Stomach smooth muscle (tissue), 2 donors: Measurements from ENCODE around the gene KRT86.
"Not testable (repeated sequence)": the region's sequence is repeated elsewhere in the genome, so short reads cannot be mapped to it uniquely, and the experiment has no call there.

Experiments used
- H3K27ac ChIP-seq: one replicate; pipeline ENCODE4 v1.7.0; 2013; ENCODE audit warnings: mild to moderate bottlenecking, low read length, inconsistent platforms
- H3K27me3 ChIP-seq, 2 donors: one replicate each; pipeline ENCODE4 v1.7.0; 2013; ENCODE audit warnings: low read length in 2 of 2; ENCODE audit not compliant: insufficient read depth in 2 of 2, control insufficient read depth in 1 of 2
- H3K36me3 ChIP-seq, 2 donors: one replicate each; pipeline ENCODE4 v1.7.0; 2013; ENCODE audit warnings: low read length in 2 of 2; ENCODE audit not compliant: control insufficient read depth in 2 of 2, insufficient read depth in 2 of 2
- H3K4me1 ChIP-seq: one replicate; pipeline ENCODE4 v1.7.0; 2013; ENCODE audit warnings: low read length; ENCODE audit not compliant: control insufficient read depth, insufficient read depth
- H3K4me3 ChIP-seq, 2 donors: one replicate each; pipeline ENCODE4 v1.7.0; 2013; ENCODE audit warnings: low read length in 2 of 2
- H3K9ac ChIP-seq, 2 donors: one replicate each; pipeline ENCODE4 v1.7.0; 2013; ENCODE audit warnings: low read length in 2 of 2, mild to moderate bottlenecking in 1 of 2
- H3K9me3 ChIP-seq, 2 donors: one replicate each; pipeline ENCODE4 v1.7.0; 2013; ENCODE audit warnings: low read length in 2 of 2; ENCODE audit not compliant: control insufficient read depth in 2 of 2
- donor health status: healthy.
- donor health status: Pancreatic carcinoma.

KRT86 gene

GRCh38 chr12:52311285-52311648 lies 36.8 kb downstream of the KRT86 start:
- H3K36me3 ChIP-seq = no peaks in the 10 kb centered on the region
- H3K9ac ChIP-seq = no peak overlapping the region
- peaks cover 2 to 18% of the 10 kb centered on the region in 2 donors for H3K27me3 ChIP-seq
- H3K4me3 ChIP-seq = no peak overlapping the region
- no peaks in the 10 kb centered on the region for H3K9me3 ChIP-seq
- H3K27ac ChIP-seq = no peak overlapping the region
- peaks cover 23% of the 10 kb centered on the region for H3K4me1 ChIP-seq

GRCh38 chr12:52312086-52312485 lies 37.6 kb downstream of the KRT86 start:
- Histone ChIP-seq H3K27ac (no peak overlapping the region), H3K4me3 (no peak overlapping the region), H3K27me3 (peaks cover 2 to 18% of the 10 kb centered on the region in 2 donors), H3K4me1 (peaks cover 23% of the 10 kb centered on the region), H3K36me3 (no peaks in the 10 kb centered on the region), H3K9ac (no peak overlapping the region), H3K9me3 (no peaks in the 10 kb centered on the region)

GRCh38 chr12:52313461-52313860 lies 39.0 kb downstream of the KRT86 start:
- Histone ChIP-seq H3K36me3 (no peaks in the 10 kb centered on the region), H3K27ac (no peak overlapping the region), H3K27me3 (peaks cover 2 to 11% of the 10 kb centered on the region in 2 donors), H3K4me3 (no peak overlapping the region), H3K4me1 (peaks cover 14% of the 10 kb centered on the region), H3K9ac (no peak overlapping the region), H3K9me3 (no peaks in the 10 kb centered on the region)

- H3K27me3 ChIP-seq = peaks cover 2 to 8% of the 10 kb centered on the region in 2 donors
Measured at GRCh38 chr12:52313926-52314325, 39.5 kb downstream of the KRT86 start.

GRCh38 chr12:52314511-52314910 lies 40.1 kb downstream of the KRT86 start:
- Histone ChIP-seq H3K27ac (no peak overlapping the region), H3K9me3 (no peaks in the 10 kb centered on the region), H3K27me3 (peaks cover 3 to 5% of the 10 kb centered on the region in 2 donors), H3K9ac (no peak overlapping the region), H3K4me1 (peaks cover 10% of the 10 kb centered on the region), H3K4me3 (no peak overlapping the region), H3K36me3 (no peaks in the 10 kb centered on the region)

More at GRCh38 chr12:52313926-52314325, 39.5 kb downstream of the KRT86 start:
- no peak overlapping the region for H3K9ac ChIP-seq
- no peak overlapping the region for H3K27ac ChIP-seq
- H3K4me1 ChIP-seq = peaks cover 14% of the 10 kb centered on the region
- no peaks in the 10 kb centered on the region for H3K9me3 ChIP-seq
- H3K4me3 ChIP-seq = no peak overlapping the region
- H3K36me3 ChIP-seq = no peaks in the 10 kb centered on the region

- H3K27ac ChIP-seq, H3K9me3 ChIP-seq, H3K27me3 ChIP-seq, H3K36me3 ChIP-seq, H3K4me1 ChIP-seq, H3K9ac ChIP-seq, H3K4me3 ChIP-seq: not testable (repeated sequence)
Measured at GRCh38 chr12:52315721-52316120, 41.3 kb downstream of the KRT86 start.

- H3K4me1 ChIP-seq = peaks cover 3% of the 10 kb centered on the region
- H3K27ac ChIP-seq = no peak overlapping the region
- no peaks in the 10 kb centered on the region for H3K9me3 ChIP-seq
- H3K9ac ChIP-seq = no peak overlapping the region
- H3K27me3 ChIP-seq = peaks cover 3 to 7% of the 10 kb centered on the region in 2 donors
- H3K36me3 ChIP-seq = no peaks in the 10 kb centered on the region
- H3K4me3 ChIP-seq = no peak overlapping the region
Measured at GRCh38 chr12:52316290-52316689, 41.8 kb downstream of the KRT86 start.

GRCh38 chr12:52316701-52317100 lies 42.3 kb downstream of the KRT86 start:
- peaks cover 3 to 11% of the 10 kb centered on the region in 2 donors for H3K27me3 ChIP-seq
- H3K27ac ChIP-seq = no peak overlapping the region
- H3K4me1 ChIP-seq = no peaks in the 10 kb centered on the region
- no peak overlapping the region for H3K4me3 ChIP-seq
- no peaks in the 10 kb centered on the region for H3K9me3 ChIP-seq
- no peak overlapping the region for H3K9ac ChIP-seq
- no peaks in the 10 kb centered on the region for H3K36me3 ChIP-seq

- Histone ChIP-seq H3K36me3 (no peaks in the 10 kb centered on the region), H3K9me3 (no peaks in the 10 kb centered on the region), H3K4me3 (no peak overlapping the region), H3K27me3 (peaks cover 5 to 11% of the 10 kb centered on the region in 2 donors), H3K4me1 (no peaks in the 10 kb centered on the region), H3K27ac (no peak overlapping the region), H3K9ac (no peak overlapping the region)
Measured at GRCh38 chr12:52317468-52318052, 43.1 kb downstream of the KRT86 start.

- no peak overlapping the region for H3K4me3 ChIP-seq
- H3K27ac ChIP-seq = no peak overlapping the region
- H3K9me3 ChIP-seq = no peaks in the 10 kb centered on the region
- peaks cover 5 to 8% of the 10 kb centered on the region in 2 donors for H3K27me3 ChIP-seq
- H3K36me3 ChIP-seq = no peaks in the 10 kb centered on the region
- H3K9ac ChIP-seq = no peak overlapping the region
- no peaks in the 10 kb centered on the region for H3K4me1 ChIP-seq
Measured at GRCh38 chr12:52318241-52318990, 44.0 kb downstream of the KRT86 start.

- Histone ChIP-seq H3K36me3 (no peaks in the 10 kb centered on the region), H3K27ac (no peak overlapping the region), H3K4me1 (no peaks in the 10 kb centered on the region), H3K27me3 (peaks cover 5 to 8% of the 10 kb centered on the region in 2 donors), H3K9ac (no peak overlapping the region), H3K4me3 (no peak overlapping the region), H3K9me3 (no peaks in the 10 kb centered on the region)
Measured at GRCh38 chr12:52319097-52319496, 44.7 kb downstream of the KRT86 start.
